WTC11 (cell line): ENCODE data around the gene SLC8B1. TPM values are rescaled to one million over a fixed set of nuclear protein-coding genes. Genes with fewer than 3 reads are reported as not detected.

Experiments
- ATAC-seq: fragments of 200-7000 bp; cut with Tn5 transposase; 2 replicates; pipeline ENCODE4 v1.10.0; 2021; ENCODE audit warnings: mild to moderate bottlenecking, moderate library complexity
- CTCF ChIA-PET: fragments of 300-600 bp; sonication (Branson Sonifier 250); formaldehyde crosslinking; loops from one replicate; lab custom pipeline; 2021; ENCODE audit warnings: antibody characterized with exemption; lab: Charles Lee
- POLR2A ChIA-PET: fragments of 350-600 bp; sonication (Branson Sonifier 250); formaldehyde crosslinking; loops from one replicate; lab custom pipeline; 2021; ENCODE audit warnings: antibody characterized with exemption; lab: Charles Lee
- DNase-seq: peaks from one replicate; pipeline ENCODE4 v3.0.0; 2021; ENCODE audit warnings: low spot score
- H3K27ac Mint-ChIP-seq: 2 replicates; pipeline ENCODE4 v1.8.0; 2021; ENCODE audit warnings: mixed read lengths
- H3K27me3 Mint-ChIP-seq: 2 replicates; pipeline ENCODE4 v1.8.0; 2021; ENCODE audit warnings: low read depth, mild to moderate bottlenecking, moderate library complexity, mixed read lengths
- H3K36me3 Mint-ChIP-seq: 2 replicates; pipeline ENCODE4 v1.8.0; 2021; ENCODE audit warnings: mixed read lengths
- H3K4me1 Mint-ChIP-seq: 2 replicates; pipeline ENCODE4 v1.8.0; 2022; ENCODE audit warnings: mixed read lengths
- H3K4me3 Mint-ChIP-seq: 2 replicates; pipeline ENCODE4 v1.8.0; 2021; ENCODE audit warnings: mild to moderate bottlenecking, moderate library complexity, mixed read lengths
- H3K9me3 Mint-ChIP-seq: 2 replicates; pipeline ENCODE4 v1.8.0; 2021; ENCODE audit warnings: mixed read lengths
- CBFB ChIP-seq: sonication (generic); formaldehyde crosslinking; IDR thresholded peaks from 2 replicates; pipeline ENCODE4 v1.8.1; 2022; ENCODE audit warnings: mild to moderate bottlenecking, low read depth, missing genetic modification reagents
- CREB1 ChIP-seq: sonication (generic); formaldehyde crosslinking; IDR thresholded peaks from 2 replicates; pipeline ENCODE4 v1.8.0; 2023; ENCODE audit warnings: mild to moderate bottlenecking, missing genetic modification reagents
- ESRRA ChIP-seq: sonication (generic); formaldehyde crosslinking; IDR thresholded peaks from 2 replicates; pipeline ENCODE4 v1.8.1; 2022; ENCODE audit warnings: mild to moderate bottlenecking, missing genetic modification reagents, borderline replicate concordance
- IRF2 ChIP-seq: sonication (generic); formaldehyde crosslinking; IDR thresholded peaks from 2 replicates; pipeline ENCODE4 v1.8.0; 2022; ENCODE audit warnings: low read depth, missing genetic modification reagents, borderline replicate concordance
- JAZF1 ChIP-seq: fragments of 250-450 bp; sonication (Bioruptor Pico); IDR thresholded peaks from 2 replicates; pipeline ENCODE4 v1.9.0; 2021; ENCODE audit warnings: moderate library complexity, mild to moderate bottlenecking, inconsistent platforms
- KAT7 ChIP-seq: sonication (generic); formaldehyde crosslinking; IDR thresholded peaks from 2 replicates; pipeline ENCODE4 v1.8.1; 2023; ENCODE audit warnings: missing genetic modification reagents, mild to moderate bottlenecking, borderline replicate concordance
- NFE2L1 ChIP-seq: sonication (generic); formaldehyde crosslinking; IDR thresholded peaks from 2 replicates; pipeline ENCODE4 v1.8.1; 2023; ENCODE audit warnings: missing genetic modification reagents
- NR1H2 ChIP-seq: sonication (generic); formaldehyde crosslinking; IDR thresholded peaks from 2 replicates; pipeline ENCODE4 v1.9.0; 2021; ENCODE audit warnings: mild to moderate bottlenecking, moderate library complexity, missing genetic modification reagents
- RELA ChIP-seq: sonication (generic); formaldehyde crosslinking; IDR thresholded peaks from 2 replicates; pipeline ENCODE4 v1.8.1; 2022; ENCODE audit warnings: missing genetic modification reagents, mild to moderate bottlenecking, borderline replicate concordance
- SMAD4 ChIP-seq: sonication (generic); formaldehyde crosslinking; IDR thresholded peaks from 2 replicates; pipeline ENCODE4 v1.8.0; 2022; ENCODE audit warnings: mild to moderate bottlenecking, missing genetic modification reagents
- ZNF138 ChIP-seq: sonication (generic); formaldehyde crosslinking; conservative IDR thresholded peaks from 2 replicates; pipeline ENCODE4 v1.8.1; 2022; ENCODE audit warnings: mild to moderate bottlenecking, moderate library complexity, missing genetic modification reagents
- ZNF396 ChIP-seq: fragments of 250-450 bp; sonication (Bioruptor Pico); IDR thresholded peaks from 2 replicates; pipeline ENCODE4 v1.8.0; 2021; ENCODE audit warnings: mild to moderate bottlenecking, moderate library complexity, borderline replicate concordance
- ZNF671 ChIP-seq: fragments of 250-450 bp; sonication (Bioruptor Pico); IDR thresholded peaks from 2 replicates; pipeline ENCODE4 v1.8.0; 2021; ENCODE audit warnings: mild to moderate bottlenecking
- total RNA-seq: library from RNA; stranded (reverse); gene quantifications from 3 replicates; pipeline ENCODE4 v1.2.3, GENCODE V29; 2021
- TF ChIP-seq, protein P1 (sequence below): sonication (generic); formaldehyde crosslinking; IDR thresholded peaks from 2 replicates; pipeline ENCODE4 v1.8.0; 2022; ENCODE audit warnings: mild to moderate bottlenecking, missing genetic modification reagents
- TF ChIP-seq, protein P2 (sequence below): fragments of 250-450 bp; sonication (Bioruptor Pico); IDR thresholded peaks from 2 replicates; pipeline ENCODE4 v2.1.2; 2022; ENCODE audit warnings: mild to moderate bottlenecking, moderate library complexity
- TF ChIP-seq, protein P3 (sequence below): sonication (generic); formaldehyde crosslinking; IDR thresholded peaks from 2 replicates; pipeline ENCODE4 v1.8.1; 2023; ENCODE audit warnings: mild to moderate bottlenecking, missing genetic modification reagents
- TF ChIP-seq, protein P4 (sequence below): fragments of 250-450 bp; sonication (Bioruptor Pico); IDR thresholded peaks from 2 replicates; pipeline ENCODE4 v1.9.0; 2021; ENCODE audit warnings: mild to moderate bottlenecking
- TF ChIP-seq, protein P5 (sequence below): sonication (generic); formaldehyde crosslinking; IDR thresholded peaks from 2 replicates; pipeline ENCODE4 v1.8.0; 2022; ENCODE audit warnings: missing genetic modification reagents
- TF ChIP-seq, protein P6 (sequence below): sonication (generic); formaldehyde crosslinking; IDR thresholded peaks from 2 replicates; pipeline ENCODE4 v1.8.1; 2022; ENCODE audit warnings: mild to moderate bottlenecking, missing genetic modification reagents, moderate library complexity, borderline replicate concordance

SLC8B1 gene
- total RNA-seq, 1 experiment from 2014 or later = 13.8 TPM

DNA sequence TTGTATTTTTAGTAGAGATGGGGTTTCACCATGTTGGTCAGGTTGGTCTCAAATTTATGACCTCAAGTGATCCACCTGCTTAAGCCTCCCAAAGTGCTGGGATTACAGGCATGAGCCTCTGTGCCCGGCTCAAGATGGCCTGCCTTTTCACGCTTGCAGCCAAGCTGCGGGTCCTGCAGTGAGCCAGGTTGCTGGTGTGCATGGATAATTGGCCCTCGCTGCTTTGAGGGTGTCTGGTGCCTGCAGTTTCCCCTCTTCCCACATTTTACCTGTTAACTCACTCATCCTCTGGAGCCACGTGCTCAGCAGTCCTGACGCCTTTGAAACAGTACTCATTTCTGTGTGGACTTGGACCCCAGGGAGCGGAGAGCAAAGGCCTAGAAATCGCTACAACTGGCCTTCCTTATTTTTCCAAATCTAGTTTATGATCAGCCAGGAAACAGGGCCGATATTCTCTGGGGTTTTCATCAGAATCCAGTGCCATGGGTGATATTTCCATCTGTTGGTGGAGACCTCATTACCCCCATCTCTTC, 71.4 kb downstream of the SLC8B1 start:
- TF ChIP-seq, protein P1, sequence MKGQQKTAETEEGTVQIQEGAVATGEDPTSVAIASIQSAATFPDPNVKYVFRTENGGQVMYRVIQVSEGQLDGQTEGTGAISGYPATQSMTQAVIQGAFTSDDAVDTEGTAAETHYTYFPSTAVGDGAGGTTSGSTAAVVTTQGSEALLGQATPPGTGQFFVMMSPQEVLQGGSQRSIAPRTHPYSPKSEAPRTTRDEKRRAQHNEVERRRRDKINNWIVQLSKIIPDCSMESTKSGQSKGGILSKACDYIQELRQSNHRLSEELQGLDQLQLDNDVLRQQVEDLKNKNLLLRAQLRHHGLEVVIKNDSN (CRISPR knock-in tag) = no peak
- TF ChIP-seq, protein P2, sequence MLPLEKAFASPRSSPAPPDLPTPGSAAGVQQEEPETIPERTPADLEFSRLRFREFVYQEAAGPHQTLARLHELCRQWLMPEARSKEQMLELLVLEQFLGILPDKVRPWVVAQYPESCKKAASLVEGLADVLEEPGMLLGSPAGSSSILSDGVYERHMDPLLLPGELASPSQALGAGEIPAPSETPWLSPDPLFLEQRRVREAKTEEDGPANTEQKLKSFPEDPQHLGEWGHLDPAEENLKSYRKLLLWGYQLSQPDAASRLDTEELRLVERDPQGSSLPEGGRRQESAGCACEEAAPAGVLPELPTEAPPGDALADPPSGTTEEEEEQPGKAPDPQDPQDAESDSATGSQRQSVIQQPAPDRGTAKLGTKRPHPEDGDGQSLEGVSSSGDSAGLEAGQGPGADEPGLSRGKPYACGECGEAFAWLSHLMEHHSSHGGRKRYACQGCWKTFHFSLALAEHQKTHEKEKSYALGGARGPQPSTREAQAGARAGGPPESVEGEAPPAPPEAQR (CRISPR knock-in tag) = no peak
- TF ChIP-seq NR1H2 (CRISPR knock-in tag) = no peak
- no peak for TF ChIP-seq ESRRA (CRISPR knock-in tag)
- no peak for TF ChIP-seq ZNF671
- TF ChIP-seq IRF2 (CRISPR knock-in tag) = no peak
- TF ChIP-seq RELA (CRISPR knock-in tag) = no peak
- TF ChIP-seq CREB1 (CRISPR knock-in tag) = no peak
- TF ChIP-seq ZNF396 (CRISPR knock-in tag) = no peak
- peaks cover 9% of the 10 kb centered on the region; the same call in 1 of the 2 replicates for H3K36me3 Mint-ChIP-seq
- CTCF ChIA-PET = no interaction called here
- H3K27me3 Mint-ChIP-seq = no peaks in the 10 kb centered on the region
- DNase-seq = no peak
- ATAC-seq = no peak
- H3K4me3 Mint-ChIP-seq = no peak overlapping the region
- peaks cover 21% of the 10 kb centered on the region for H3K4me1 Mint-ChIP-seq
- no peak overlapping the region for H3K27ac Mint-ChIP-seq
- no peaks in the 10 kb centered on the region for H3K9me3 Mint-ChIP-seq
- POLR2A ChIA-PET = no interaction called here

DNA sequence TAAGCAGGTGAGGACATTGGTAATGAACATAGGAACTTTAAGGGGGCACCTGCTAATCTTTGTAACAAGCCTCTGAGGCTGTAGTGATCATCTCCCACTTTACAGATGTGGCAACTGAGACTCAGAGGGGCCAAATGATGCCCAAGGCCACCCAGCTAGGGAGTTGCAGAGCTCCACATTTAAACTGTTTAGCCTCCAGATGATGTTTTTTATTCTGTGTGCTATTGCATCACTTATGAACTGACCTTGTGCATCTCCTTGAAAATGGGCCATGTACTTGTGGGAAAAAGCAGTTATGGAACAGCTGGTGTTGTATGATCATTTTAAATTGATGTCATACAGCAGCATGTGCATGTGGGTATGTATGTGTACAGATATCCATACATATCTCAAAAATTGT, 72.2 kb downstream of the SLC8B1 start:
- CTCF ChIA-PET = no interaction called here
- POLR2A ChIA-PET = no interaction called here
- H3K4me3 Mint-ChIP-seq = no peak overlapping the region
- H3K9me3 Mint-ChIP-seq = no peaks in the 10 kb centered on the region
- peaks cover 9% of the 10 kb centered on the region; the same call in 1 of the 2 replicates for H3K36me3 Mint-ChIP-seq
- no peak for DNase-seq
- TF ChIP-seq ZNF138 (CRISPR knock-in tag) (no peak), ESRRA (CRISPR knock-in tag) (no peak), CBFB (CRISPR knock-in tag) (no peak)
- TF ChIP-seq, protein P3, sequence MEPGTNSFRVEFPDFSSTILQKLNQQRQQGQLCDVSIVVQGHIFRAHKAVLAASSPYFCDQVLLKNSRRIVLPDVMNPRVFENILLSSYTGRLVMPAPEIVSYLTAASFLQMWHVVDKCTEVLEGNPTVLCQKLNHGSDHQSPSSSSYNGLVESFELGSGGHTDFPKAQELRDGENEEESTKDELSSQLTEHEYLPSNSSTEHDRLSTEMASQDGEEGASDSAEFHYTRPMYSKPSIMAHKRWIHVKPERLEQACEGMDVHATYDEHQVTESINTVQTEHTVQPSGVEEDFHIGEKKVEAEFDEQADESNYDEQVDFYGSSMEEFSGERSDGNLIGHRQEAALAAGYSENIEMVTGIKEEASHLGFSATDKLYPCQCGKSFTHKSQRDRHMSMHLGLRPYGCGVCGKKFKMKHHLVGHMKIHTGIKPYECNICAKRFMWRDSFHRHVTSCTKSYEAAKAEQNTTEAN (CRISPR knock-in tag) = no peak
- TF ChIP-seq, protein P4, sequence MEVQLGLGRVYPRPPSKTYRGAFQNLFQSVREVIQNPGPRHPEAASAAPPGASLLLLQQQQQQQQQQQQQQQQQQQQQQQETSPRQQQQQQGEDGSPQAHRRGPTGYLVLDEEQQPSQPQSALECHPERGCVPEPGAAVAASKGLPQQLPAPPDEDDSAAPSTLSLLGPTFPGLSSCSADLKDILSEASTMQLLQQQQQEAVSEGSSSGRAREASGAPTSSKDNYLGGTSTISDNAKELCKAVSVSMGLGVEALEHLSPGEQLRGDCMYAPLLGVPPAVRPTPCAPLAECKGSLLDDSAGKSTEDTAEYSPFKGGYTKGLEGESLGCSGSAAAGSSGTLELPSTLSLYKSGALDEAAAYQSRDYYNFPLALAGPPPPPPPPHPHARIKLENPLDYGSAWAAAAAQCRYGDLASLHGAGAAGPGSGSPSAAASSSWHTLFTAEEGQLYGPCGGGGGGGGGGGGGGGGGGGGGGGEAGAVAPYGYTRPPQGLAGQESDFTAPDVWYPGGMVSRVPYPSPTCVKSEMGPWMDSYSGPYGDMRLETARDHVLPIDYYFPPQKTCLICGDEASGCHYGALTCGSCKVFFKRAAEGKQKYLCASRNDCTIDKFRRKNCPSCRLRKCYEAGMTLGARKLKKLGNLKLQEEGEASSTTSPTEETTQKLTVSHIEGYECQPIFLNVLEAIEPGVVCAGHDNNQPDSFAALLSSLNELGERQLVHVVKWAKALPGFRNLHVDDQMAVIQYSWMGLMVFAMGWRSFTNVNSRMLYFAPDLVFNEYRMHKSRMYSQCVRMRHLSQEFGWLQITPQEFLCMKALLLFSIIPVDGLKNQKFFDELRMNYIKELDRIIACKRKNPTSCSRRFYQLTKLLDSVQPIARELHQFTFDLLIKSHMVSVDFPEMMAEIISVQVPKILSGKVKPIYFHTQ (CRISPR knock-in tag) = no peak
- TF ChIP-seq, all 79 proteins: peak for 0
- no peaks in the 10 kb centered on the region for H3K27me3 Mint-ChIP-seq
- peaks cover 21% of the 10 kb centered on the region for H3K4me1 Mint-ChIP-seq
- H3K27ac Mint-ChIP-seq = no peak overlapping the region
- ATAC-seq = no peak

DNA sequence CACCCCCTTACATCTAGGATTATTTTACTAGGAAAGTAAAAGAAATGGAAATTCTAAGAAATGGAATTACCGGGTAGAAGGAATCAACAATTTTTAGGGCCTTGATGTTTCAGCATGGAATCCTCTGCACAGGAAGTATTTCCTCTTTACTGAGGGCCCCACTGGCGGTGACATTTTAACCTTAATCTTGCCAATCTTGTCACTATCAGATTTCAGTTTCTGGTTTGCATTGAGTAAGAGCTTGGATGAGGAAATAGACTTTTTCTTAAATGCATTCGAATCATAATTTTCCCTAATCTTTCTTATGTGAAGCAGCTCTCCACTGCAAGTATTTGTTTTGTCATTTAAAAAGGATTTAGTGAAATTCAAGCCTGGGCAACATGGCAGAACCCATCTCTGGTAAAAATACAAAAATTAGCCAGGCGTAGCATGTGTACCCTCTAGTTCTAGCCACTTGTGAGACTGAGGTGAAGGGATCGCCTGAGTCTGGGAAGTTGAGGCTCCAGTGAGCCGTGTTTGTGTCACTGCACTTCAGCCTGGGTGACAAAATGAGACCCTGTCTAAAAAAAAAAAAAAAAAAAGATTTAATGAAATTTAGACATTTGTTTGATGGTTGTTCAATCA, 73.0 kb downstream of the SLC8B1 start:
- Mint-ChIP-seq H3K9me3 (peaks cover 3% of the 10 kb centered on the region; the same call in 1 of the 2 replicates), H3K36me3 (peaks cover 5% of the 10 kb centered on the region; the same call in 1 of the 2 replicates), H3K4me1 (peaks cover 21% of the 10 kb centered on the region), H3K27ac (no peak overlapping the region), H3K27me3 (no peaks in the 10 kb centered on the region), H3K4me3 (no peak overlapping the region)
- DNase-seq (no peak), ATAC-seq (no peak)
- CTCF ChIA-PET = interaction anchor here (1.0 kb wide), 1 partner anchor 64 kb away, joined by 4 read pairs; no protein-coding TSS in a partner anchor
- POLR2A ChIA-PET = no interaction called here
- TF ChIP-seq SMAD4 (CRISPR knock-in tag) = no peak
- no peak for TF ChIP-seq KAT7 (CRISPR knock-in tag)
- TF ChIP-seq, protein P5, sequence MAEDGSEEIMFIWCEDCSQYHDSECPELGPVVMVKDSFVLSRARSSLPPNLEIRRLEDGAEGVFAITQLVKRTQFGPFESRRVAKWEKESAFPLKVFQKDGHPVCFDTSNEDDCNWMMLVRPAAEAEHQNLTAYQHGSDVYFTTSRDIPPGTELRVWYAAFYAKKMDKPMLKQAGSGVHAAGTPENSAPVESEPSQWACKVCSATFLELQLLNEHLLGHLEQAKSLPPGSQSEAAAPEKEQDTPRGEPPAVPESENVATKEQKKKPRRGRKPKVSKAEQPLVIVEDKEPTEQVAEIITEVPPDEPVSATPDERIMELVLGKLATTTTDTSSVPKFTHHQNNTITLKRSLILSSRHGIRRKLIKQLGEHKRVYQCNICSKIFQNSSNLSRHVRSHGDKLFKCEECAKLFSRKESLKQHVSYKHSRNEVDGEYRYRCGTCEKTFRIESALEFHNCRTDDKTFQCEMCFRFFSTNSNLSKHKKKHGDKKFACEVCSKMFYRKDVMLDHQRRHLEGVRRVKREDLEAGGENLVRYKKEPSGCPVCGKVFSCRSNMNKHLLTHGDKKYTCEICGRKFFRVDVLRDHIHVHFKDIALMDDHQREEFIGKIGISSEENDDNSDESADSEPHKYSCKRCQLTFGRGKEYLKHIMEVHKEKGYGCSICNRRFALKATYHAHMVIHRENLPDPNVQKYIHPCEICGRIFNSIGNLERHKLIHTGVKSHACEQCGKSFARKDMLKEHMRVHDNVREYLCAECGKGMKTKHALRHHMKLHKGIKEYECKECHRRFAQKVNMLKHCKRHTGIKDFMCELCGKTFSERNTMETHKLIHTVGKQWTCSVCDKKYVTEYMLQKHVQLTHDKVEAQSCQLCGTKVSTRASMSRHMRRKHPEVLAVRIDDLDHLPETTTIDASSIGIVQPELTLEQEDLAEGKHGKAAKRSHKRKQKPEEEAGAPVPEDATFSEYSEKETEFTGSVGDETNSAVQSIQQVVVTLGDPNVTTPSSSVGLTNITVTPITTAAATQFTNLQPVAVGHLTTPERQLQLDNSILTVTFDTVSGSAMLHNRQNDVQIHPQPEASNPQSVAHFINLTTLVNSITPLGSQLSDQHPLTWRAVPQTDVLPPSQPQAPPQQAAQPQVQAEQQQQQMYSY (CRISPR knock-in tag) = no peak
- TF ChIP-seq JAZF1 (CRISPR knock-in tag) = no peak
- TF ChIP-seq, protein P6, sequence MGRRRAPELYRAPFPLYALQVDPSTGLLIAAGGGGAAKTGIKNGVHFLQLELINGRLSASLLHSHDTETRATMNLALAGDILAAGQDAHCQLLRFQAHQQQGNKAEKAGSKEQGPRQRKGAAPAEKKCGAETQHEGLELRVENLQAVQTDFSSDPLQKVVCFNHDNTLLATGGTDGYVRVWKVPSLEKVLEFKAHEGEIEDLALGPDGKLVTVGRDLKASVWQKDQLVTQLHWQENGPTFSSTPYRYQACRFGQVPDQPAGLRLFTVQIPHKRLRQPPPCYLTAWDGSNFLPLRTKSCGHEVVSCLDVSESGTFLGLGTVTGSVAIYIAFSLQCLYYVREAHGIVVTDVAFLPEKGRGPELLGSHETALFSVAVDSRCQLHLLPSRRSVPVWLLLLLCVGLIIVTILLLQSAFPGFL (CRISPR knock-in tag) = no peak
- TF ChIP-seq NFE2L1 (CRISPR knock-in tag) = no peak
